Hepatocyte (in vitro differentiated cells): ENCODE data around the gene EMILIN1.

Experiments used
- CTCF ChIP-seq: fragments of 200-600 bp; sonication (generic); IDR thresholded peaks from 2 replicates; pipeline ENCODE4 v1.5.1; 2016; ENCODE audit warnings: antibody characterized with exemption, mild to moderate bottlenecking; ENCODE audit not compliant: poor library complexity
- EZH2 ChIP-seq: fragments of 200-600 bp; sonication (generic); IDR thresholded peaks from 2 replicates; pipeline ENCODE4 v1.6.1; 2016; ENCODE audit warnings: antibody characterized with exemption, mild to moderate bottlenecking, borderline replicate concordance
- EZH2phosphoT487 ChIP-seq: fragments of 200-600 bp; sonication (generic); IDR thresholded peaks from one replicate; pipeline ENCODE4 v1.6.1; 2018; ENCODE audit warnings: antibody characterized with exemption, mild to moderate bottlenecking, low read depth, moderate library complexity; ENCODE audit not compliant: unreplicated experiment, severe bottlenecking

- TF ChIP-seq CTCF (no peak), EZH2 (no peak), EZH2phosphoT487 (no peak)
These were observed 36.7 kb upstream of the EMILIN1 start for GRCh38 chr2:27041752-27042151.
